Natural killer cell (primary cell): ENCODE measurements around the gene COX8A. TPM values are rescaled to one million over a fixed set of nuclear protein-coding genes. Genes with fewer than 3 reads are reported as not detected.
"Not testable (repeated sequence)": the region's sequence is repeated elsewhere in the genome, so short reads cannot be mapped to it uniquely, and the experiment has no call there.

Experiments
- ATAC-seq, 3 donors: fragments of 150-1000 bp in 2 of 3; fragments of 200-7000 bp in 1 of 3; cut with Tn5 transposase; 1 replicate in 1 of 3; 2 replicates in 2 of 3; pipeline ENCODE4 v1.10.0; 2021; ENCODE audit warnings: mild to moderate bottlenecking in 2 of 3, moderate library complexity in 2 of 3
- DNase-seq, 2 donors: peaks; one replicate each; pipeline versions ENCODE4 v3.0.0 to v3.0.0-alpha.2; 2013 to 2021; ENCODE audit warnings: mixed read lengths in 1 of 2
- H3K27ac ChIP-seq: one replicate; pipeline ENCODE4 v1.5.1; 2013; ENCODE audit warnings: mild to moderate bottlenecking, low read length
- H3K27me3 ChIP-seq: one replicate; pipeline ENCODE4 v1.6.1; 2013; ENCODE audit warnings: low read length; ENCODE audit not compliant: control insufficient read depth, insufficient read depth
- H3K36me3 ChIP-seq: one replicate; pipeline ENCODE4 v1.6.1; 2013; ENCODE audit warnings: low read length; ENCODE audit not compliant: control insufficient read depth, insufficient read depth
- H3K4me1 ChIP-seq: one replicate; pipeline ENCODE4 v1.6.1; 2013; ENCODE audit warnings: low read length; ENCODE audit not compliant: control insufficient read depth, insufficient read depth
- H3K4me3 ChIP-seq: one replicate; pipeline ENCODE4 v1.5.1; 2013; ENCODE audit warnings: low read length
- H3K9me3 ChIP-seq: one replicate; pipeline ENCODE4 v1.6.1; 2013; ENCODE audit warnings: low read length; ENCODE audit not compliant: control insufficient read depth, insufficient read depth
- H3K27ac Mint-ChIP-seq, 2 donors: one replicate each; pipeline ENCODE4 v1.8.0; 2022; ENCODE audit warnings: mild to moderate bottlenecking in 2 of 2, mixed read lengths in 2 of 2, moderate library complexity in 1 of 2
- H3K27me3 Mint-ChIP-seq, 2 donors: one replicate each; pipeline ENCODE4 v1.8.0; 2022; ENCODE audit warnings: low read depth in 2 of 2, mixed read lengths in 2 of 2
- H3K36me3 Mint-ChIP-seq: one replicate; pipeline ENCODE4 v1.8.0; 2022; ENCODE audit warnings: mixed read lengths
- H3K4me1 Mint-ChIP-seq, 2 donors: one replicate each; pipeline ENCODE4 v1.8.0; 2022; ENCODE audit warnings: mixed read lengths in 2 of 2
- H3K4me3 Mint-ChIP-seq: one replicate; pipeline ENCODE4 v1.8.0; 2022; ENCODE audit warnings: mild to moderate bottlenecking, moderate library complexity, mixed read lengths
- H3K9me3 Mint-ChIP-seq, 2 donors: one replicate each; pipeline ENCODE4 v1.8.0; 2022; ENCODE audit warnings: mixed read lengths in 2 of 2
- CTCF ChIP-seq: fragments of 200-600 bp; IDR thresholded peaks from one replicate; pipeline ENCODE4 v1.8.0; 2022; ENCODE audit warnings: antibody characterized with exemption
- WGBS: methylation state at CpG from one replicate; pipeline ENCODE4 v1.1.7; 2013; ENCODE audit warnings: missing lambda C conversion rate; ENCODE audit not compliant: insufficient coverage; 5-methylcytosine and 5-hydroxymethylcytosine counted together
- intact Hi-C: fragments of 100-400 bp; cut with micrococcal nuclease; formaldehyde crosslinking; loops from one replicate; pipeline ENCODE4 v1.14.2; 2022
- total RNA-seq, 4 donors: library from RNA; stranded (reverse); fragments of 120-200 nt in 1 of 4; gene quantifications; one replicate each; pipeline versions ENCODE4 v1.2.3 to v1.2.4, GENCODE V29; 2013 to 2022

The COX8A gene
- total RNA-seq, 3 donors from 2014 or later (not counting 1 experiment from before 2014, with no cell fraction given), result 143 to 166 (median 145) TPM

DNA sequence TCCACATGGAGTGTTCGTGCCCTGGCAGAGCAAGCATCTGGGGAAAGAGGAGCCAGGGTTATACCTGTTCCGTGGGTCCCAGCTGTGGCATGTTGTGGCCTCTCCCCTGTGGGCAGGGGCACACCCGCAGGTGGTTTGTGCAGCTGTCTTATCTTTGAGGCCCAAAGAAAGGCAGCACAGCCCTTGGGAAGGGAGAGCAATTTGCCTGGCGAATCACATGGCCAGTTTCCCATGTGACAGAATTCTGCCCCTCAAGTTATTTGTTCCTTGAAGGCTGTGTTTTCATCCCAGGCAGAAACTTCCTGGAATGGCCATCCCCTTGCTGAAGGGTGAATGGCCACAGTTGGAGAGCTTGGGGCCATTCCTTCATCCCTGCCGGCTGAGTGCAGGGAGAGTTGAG, 16.4 kb upstream of the COX8A start:
- no peaks in the 10 kb centered on the region for H3K36me3 Mint-ChIP-seq
- Histone ChIP-seq H3K27me3 (no peaks in the 10 kb centered on the region), H3K27ac (no peak overlapping the region), H3K36me3 (peaks cover 34% of the 10 kb centered on the region), H3K4me1 (peaks cover 54% of the 10 kb centered on the region), H3K9me3 (no peaks in the 10 kb centered on the region), H3K4me3 (no peak overlapping the region)
- intact Hi-C loops, result no loop called here
- peaks cover 31 to 56% of the 10 kb centered on the region in 2 donors for H3K4me1 Mint-ChIP-seq
- 85% methylated on average over 4 of the region's 5 CpGs for WGBS
- no peak for TF ChIP-seq CTCF
- DNase-seq (no peak), ATAC-seq (no peak)
- H3K27me3 Mint-ChIP-seq, result peaks cover 0 to 3% of the 10 kb centered on the region in 2 donors
- no peak overlapping the region for H3K4me3 Mint-ChIP-seq
- no peaks in the 10 kb centered on the region for H3K9me3 Mint-ChIP-seq
- H3K27ac Mint-ChIP-seq, result no peak overlapping the region

DNA sequence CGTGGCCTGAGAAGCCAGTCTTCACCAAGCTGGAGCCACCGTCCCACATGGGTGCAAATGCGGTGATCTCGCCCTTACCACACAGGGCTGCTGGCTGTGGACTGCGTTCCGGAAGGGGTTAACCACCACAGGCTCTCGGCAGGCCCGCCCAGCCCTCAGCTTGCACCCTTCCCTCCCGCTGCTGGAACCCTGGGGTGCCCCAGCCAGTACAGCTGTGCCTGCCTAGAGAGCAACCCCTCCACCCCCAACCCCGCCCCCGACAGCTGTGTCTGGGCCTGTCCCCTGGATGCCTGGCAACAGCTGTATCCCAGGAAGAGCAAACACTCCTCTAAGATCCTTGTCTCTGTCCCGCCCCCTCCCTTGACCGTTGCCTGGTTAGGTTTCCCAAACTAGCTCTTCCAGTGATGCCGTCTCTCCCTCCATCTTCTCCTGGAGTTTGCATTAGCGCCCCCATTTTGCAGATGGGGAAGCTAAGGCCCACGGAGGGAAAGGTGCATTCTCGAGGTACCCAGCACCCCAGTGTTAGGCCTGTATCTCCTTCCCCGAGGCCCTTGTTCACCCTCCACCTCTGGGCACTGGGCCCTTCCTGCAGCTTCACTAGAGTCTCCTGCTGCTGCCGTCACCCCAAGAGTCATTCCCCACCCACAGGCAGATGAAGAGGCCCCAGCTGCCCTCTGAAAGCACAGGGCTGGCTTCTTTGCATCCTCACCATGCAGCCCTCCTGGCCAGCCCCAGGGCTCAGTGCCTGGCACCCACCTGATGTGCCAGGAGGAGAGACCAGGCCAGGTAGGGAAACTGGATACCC, 12.6 kb upstream of the COX8A start:
- H3K27me3 ChIP-seq, result no peaks in the 10 kb centered on the region
- Mint-ChIP-seq H3K4me3 (peak overlapping the region; percentile 75), H3K4me1 (peaks cover 21 to 27% of the 10 kb centered on the region in 2 donors), H3K27me3 (peaks cover 0 to 6% of the 10 kb centered on the region in 2 donors), H3K9me3 (no peaks in the 10 kb centered on the region), H3K27ac (peak overlapping the region in 1 of 2 donors; percentile 65), H3K36me3 (no peaks in the 10 kb centered on the region)
- H3K4me3 ChIP-seq, result no peak overlapping the region
- peaks cover 3% of the 10 kb centered on the region for H3K36me3 ChIP-seq
- 50% methylated on average over 19 of the region's 19 CpGs for WGBS
- H3K4me1 ChIP-seq, result peaks cover 35% of the 10 kb centered on the region
- intact Hi-C loops, result no loop called here
- H3K27ac ChIP-seq, result no peak overlapping the region
- ATAC-seq, result peak; percentile 59 to 93 (median 85)
- H3K9me3 ChIP-seq, result no peaks in the 10 kb centered on the region
- no peak for TF ChIP-seq CTCF
- peak; percentile 39 to 47 for DNase-seq

GRCh38 chr11:63963895-63964294, 10.5 kb upstream of the COX8A start:
- H3K36me3 Mint-ChIP-seq, H3K27ac Mint-ChIP-seq, H3K4me3 ChIP-seq, ATAC-seq, H3K9me3 Mint-ChIP-seq, H3K27ac ChIP-seq, H3K4me3 Mint-ChIP-seq, DNase-seq, intact Hi-C loops, H3K36me3 ChIP-seq, H3K27me3 Mint-ChIP-seq, H3K9me3 ChIP-seq, H3K27me3 ChIP-seq: not testable (repeated sequence)
- peaks cover 17 to 23% of the 10 kb centered on the region in 2 donors for H3K4me1 Mint-ChIP-seq
- H3K4me1 ChIP-seq, result peaks cover 27% of the 10 kb centered on the region
- 98% methylated on average over 4 of the region's 4 CpGs for WGBS

DNA sequence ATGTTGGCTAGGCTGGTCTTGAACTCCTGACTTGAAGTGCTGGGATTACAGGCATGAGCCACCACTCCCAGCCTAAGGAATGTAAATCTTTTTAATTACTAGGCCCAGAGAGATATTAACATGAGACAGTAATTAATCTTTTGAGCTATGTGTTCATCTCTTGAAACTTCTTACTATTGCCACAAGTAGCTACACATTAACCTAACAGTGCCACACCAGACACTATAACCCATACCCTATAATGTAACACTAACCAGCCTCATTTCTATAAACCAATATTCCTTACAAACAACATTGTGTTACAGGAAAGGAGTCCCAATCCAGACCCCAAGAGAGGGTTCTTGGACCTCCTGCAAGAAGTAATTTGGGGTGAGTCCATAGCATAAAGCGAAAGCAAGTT, 8.0 kb upstream of the COX8A start:
- Histone ChIP-seq H3K36me3 (no peaks in the 10 kb centered on the region), H3K4me1 (peaks cover 16% of the 10 kb centered on the region), H3K27me3 (peaks cover 2% of the 10 kb centered on the region), H3K9me3 (no peaks in the 10 kb centered on the region), H3K4me3 (no peak overlapping the region), H3K27ac (no peak overlapping the region)
- no peak for DNase-seq
- TF ChIP-seq CTCF, result no peak
- Mint-ChIP-seq H3K36me3 (no peaks in the 10 kb centered on the region), H3K9me3 (no peaks in the 10 kb centered on the region), H3K4me1 (peaks cover 7 to 12% of the 10 kb centered on the region in 2 donors), H3K4me3 (no peak overlapping the region), H3K27ac (no peak overlapping the region), H3K27me3 (peaks cover 0 to 3% of the 10 kb centered on the region in 2 donors)
- ATAC-seq, result no peak
- 100% methylated on average over 1 of the region's 1 CpG for WGBS
- intact Hi-C loops, result no loop called here
